Transverse colon (tissue), 4 donors: Measurements from ENCODE around the gene COPZ1.

Source experiments
- POLR2A ChIP-seq: fragments of 450-650 bp; IDR thresholded peaks from one replicate; pipeline ENCODE4 v1.6.1; 2016; ENCODE audit warnings: antibody characterized with exemption, mild to moderate bottlenecking, moderate library complexity
- POLR2AphosphoS5 ChIP-seq, 3 donors: sonication (generic); formaldehyde crosslinking; IDR thresholded peaks; one replicate each; pipeline ENCODE4 v1.6.1; 2016; ENCODE audit warnings: antibody characterized with exemption in 3 of 3
- TF ChIP-seq, protein P1 (sequence below), 5 experiments: fragments of 200-600 bp in 3 of 5; fragments of 450-650 bp in 2 of 5; sonication (generic) in 3 of 5; IDR thresholded peaks; 1 replicate in 2 of 5; 2 replicates in 3 of 5; pipeline ENCODE4 v1.5.1; 2016 to 2017; ENCODE audit warnings: antibody characterized with exemption in 5 of 5, inconsistent platforms in 3 of 5, mild to moderate bottlenecking in 2 of 5, moderate library complexity in 1 of 5

DNA sequence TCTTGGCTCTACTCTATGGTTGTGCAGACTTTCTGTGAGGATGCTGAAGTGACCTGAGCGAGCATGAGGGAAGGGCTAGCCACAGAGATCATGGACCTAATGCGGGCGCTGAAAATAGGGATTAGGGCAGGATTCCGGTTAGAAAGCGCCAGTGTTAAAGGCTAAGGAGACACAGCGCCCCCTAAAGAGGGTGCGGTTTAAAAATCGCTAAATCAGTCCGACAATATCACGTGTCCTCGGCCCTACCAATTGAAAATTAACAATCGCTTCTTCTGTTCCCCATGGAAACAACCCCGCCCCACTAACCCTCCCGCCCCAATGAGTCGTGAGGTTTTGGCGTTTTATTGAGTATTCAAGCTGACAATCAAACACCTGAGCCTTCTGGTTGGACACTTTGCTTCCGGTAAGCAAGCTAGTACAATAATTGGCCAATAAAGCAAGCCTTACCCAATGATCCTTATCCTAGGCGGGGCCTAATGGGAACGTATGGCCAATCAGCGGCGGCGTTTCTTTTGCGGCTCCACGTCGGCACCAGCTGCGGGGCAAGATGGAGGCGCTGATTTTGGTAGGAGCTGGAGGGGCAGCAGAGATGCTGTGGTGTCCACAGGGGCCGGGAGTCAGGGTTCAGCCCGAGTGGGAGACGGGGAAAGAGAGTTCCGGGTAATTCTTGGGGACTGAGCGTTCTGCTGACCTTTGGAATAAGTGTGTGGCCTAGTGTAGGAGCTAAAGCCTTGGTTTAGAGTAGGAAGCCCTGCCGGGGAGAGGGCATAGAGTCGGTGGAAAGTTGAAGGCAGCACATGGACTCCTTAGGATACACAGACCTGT lies at the start of gene COPZ1:
- TF ChIP-seq POLR2A: peak; percentile 82
- TF ChIP-seq, protein P1, sequence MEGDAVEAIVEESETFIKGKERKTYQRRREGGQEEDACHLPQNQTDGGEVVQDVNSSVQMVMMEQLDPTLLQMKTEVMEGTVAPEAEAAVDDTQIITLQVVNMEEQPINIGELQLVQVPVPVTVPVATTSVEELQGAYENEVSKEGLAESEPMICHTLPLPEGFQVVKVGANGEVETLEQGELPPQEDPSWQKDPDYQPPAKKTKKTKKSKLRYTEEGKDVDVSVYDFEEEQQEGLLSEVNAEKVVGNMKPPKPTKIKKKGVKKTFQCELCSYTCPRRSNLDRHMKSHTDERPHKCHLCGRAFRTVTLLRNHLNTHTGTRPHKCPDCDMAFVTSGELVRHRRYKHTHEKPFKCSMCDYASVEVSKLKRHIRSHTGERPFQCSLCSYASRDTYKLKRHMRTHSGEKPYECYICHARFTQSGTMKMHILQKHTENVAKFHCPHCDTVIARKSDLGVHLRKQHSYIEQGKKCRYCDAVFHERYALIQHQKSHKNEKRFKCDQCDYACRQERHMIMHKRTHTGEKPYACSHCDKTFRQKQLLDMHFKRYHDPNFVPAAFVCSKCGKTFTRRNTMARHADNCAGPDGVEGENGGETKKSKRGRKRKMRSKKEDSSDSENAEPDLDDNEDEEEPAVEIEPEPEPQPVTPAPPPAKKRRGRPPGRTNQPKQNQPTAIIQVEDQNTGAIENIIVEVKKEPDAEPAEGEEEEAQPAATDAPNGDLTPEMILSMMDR (IDR thresholded peaks at IDR 0.05): peak; percentile 59 to 78 (median 76)
- peak; percentile 81 to 85 (median 81) for TF ChIP-seq POLR2AphosphoS5 (IDR thresholded peaks at IDR 0.05)
